NCI-H128 (cell line): ENCODE data around the gene GLOD5.

Source experiments
- DNase-seq: peaks from one replicate; lab custom pipeline; 2025; ENCODE audit not compliant: unreplicated experiment; lab: John Stamatoyannopoulos, UW

GLOD5 gene

DNA sequence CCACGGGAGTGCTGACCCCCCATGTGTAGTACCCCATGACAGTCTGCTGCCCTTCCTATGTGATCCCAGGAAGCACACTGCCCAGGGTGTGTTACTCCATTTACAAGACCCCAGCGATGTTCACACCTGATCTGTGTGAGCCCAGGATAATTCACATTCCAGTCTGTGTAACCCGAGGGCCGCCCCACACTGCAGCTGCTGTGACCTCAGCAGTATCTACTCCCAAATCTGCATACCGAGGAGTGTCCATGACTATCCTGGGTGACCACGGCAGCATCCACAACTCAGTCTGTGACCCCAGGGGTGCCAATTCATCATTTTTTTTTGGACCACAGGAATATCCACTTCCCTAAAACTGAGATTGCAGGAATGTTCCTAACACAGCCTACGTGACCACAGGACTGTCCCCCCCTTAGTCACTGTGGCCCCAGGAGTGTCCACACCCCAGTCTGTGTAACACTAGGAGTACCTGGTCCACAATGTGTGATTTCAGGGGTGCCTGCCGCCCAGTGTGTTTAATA, 7.8 kb upstream of the GLOD5 start:
- DNase-seq = no peak

DNA sequence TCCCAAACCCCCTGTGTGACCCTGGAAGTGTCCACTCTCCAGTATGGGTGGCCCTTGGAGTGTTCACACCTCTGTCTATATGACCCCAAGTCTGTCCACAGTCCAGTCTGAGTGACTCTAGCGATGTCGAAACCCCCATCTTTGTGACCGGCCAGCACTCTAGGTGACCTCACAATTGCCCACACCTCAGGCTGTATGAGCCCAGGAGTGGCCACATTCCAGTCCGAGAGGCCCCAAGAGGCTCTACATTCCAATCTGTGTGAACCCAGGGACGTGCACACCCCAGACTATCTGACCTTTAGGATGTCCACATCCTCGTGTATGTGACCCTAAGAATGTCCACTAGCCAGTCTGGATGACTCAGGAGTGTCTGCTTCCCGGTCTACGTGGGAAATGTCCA, 7.3 kb upstream of the GLOD5 start:
- DNase-seq = no peak

DNA sequence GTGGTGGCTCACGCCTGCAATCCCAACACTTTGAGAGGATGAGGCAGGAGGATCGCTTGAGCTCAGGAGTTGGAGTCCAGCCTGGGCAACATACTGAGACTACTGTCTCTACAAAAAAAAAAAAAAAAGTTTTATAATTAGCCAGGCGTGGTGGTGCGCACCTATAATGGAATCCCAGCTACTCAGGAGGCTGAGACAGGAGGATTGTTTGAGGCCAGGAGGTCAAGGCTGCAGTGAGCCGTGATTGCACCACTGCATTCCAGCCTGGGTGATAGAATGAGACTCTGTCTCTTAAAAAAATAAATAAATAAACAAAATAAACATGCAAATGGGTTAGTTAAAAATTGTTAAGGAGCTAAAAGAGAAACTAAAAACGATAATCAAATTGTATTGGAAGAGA, 7.7 kb downstream of the GLOD5 start:
- no peak for DNase-seq

DNA sequence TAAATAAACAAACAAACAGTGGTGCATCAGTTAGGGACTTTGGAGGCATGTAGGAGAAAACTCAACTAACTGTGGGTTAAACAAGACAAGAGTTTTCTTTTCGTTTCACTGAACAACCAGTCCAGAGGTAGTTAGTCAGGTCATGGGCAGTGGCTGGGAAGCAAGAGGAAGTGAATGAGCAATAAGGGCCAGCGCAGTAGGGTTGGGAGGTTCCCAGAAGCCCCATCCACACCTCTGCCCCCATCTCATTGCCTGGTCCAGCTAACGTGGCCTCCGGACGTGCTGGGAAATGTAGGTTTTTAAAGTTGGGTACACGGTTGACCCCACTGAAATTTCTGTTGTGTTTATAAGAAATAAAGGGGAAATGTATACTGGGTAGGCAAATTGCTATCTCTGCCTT, 8.7 kb downstream of the GLOD5 start:
- DNase-seq = no peak

DNA sequence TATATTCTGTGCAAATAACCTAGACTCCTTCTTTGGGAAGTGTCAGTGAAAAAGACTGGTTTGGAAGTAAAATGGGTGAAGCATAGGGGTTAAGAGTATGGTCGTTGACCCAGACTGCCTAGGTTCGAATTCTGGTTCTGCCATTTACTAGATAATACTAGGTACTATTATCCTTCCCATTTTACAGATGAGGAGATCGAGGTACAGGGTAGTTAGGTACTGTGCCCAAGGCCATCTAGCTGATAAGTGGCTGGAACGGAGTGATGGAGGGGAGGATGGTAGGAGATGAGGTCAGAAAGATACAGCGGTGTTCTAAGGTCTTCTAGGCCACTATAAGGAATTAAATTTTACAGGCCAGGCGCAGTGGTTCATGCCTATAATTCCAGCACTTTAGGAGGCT, 11.1 kb downstream of the GLOD5 start:
- no peak for DNase-seq

DNA sequence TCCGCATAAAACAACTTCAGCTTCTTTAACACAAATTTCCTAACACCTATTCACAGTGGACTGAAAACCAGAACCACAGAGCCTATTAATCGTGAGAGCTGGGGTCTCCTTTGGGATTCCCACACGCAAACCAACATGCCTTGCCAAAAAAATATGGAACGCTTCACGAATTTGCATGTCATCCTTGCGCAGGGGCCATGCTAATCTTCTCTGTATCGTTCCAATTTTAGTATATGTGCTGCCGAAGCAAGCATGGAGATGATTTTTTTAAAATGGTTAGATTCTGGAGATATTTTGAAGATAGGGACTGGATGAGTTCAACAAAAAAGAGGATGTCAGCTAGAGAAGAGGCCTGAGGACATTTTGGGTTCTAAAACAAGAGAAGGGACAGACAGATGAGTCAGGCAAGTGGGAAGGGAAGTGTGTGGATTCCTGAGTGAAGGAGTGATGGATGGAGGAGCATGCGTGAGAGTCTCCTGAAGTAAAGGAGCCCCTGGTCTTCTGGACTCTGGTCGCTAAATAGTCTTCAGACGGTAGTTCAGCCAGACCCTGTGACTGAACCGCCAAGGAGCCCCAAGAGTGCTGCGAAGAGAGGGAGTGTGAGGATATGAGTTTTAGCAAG, 15.4 kb downstream of the GLOD5 start:
- no peak for DNase-seq

DNA sequence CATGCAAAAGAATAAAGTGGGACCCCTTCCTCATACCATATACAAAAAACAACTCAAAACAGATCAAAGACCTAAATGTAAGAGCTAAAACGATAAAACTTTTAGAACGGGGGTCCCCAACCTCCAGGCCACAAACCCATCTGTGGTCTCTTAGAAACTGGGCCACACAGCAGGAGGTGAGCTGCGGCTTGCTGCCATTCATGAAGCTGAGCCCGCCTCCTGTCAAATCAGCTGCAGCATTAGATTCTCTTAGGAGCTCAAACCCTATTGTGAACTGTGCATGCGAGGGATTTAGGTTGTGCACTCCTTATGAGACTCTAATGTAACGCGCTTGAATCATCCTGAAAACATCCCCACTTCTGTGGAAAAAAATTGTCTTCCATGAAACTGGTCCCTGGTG, 17.9 kb downstream of the GLOD5 start:
- no peak for DNase-seq

DNA sequence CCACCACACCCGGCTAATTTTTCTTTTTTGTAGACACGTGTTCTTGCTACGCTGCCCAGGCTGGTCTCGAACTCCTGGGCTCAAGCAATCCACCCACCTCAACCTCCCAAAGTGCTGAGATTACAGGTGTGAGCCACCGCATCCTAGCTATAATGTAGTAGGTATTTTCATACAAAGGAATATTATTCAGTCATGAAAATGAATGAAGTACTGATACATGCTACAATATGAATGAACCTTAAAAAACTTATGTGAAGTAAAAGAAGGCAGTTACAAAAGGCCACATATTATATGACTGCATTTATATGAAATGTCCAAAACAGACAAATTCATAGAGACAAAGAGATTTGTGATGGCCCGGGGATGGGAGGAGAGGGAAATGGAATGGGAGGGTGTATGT, 20.2 kb downstream of the GLOD5 start:
- no peak for DNase-seq

DNA sequence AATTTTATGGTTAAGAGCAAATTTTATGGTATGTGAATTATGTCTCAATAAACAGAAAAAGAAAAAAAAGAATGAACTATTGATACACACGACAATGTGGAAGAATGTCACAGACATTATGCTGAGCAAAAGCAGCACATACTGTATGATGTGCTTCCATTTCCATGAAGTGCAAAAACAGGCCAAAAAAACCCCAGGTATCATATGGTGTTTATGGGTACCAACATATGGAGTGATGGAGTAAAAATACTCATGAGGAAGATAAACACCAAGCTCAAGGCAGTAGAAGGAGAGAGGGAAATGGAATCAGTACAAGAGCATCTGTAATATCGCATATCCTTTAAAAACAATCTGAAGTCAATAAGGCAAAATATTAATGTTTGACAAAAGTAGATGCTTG, 20.7 kb downstream of the GLOD5 start:
- no peak for DNase-seq

DNA sequence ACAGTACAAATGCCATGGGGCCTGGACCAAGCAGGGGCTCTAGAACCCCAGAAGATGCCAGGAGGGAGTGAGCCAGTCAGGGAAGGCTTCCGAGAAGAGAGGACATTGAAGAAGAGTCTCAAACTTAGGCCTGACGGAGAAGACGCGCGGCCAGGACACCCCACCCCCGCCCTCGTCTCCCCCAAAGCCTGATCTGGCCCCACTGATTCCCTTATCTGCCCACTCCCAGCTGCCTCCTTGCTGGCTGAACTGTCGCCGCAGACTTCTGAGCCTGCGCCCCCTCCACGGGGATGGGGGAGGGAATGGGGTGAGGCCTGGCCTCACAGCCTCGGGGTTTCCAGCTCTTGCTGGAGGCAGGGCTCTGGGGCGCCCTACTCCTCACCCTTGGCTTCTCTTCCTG, 21.2 kb downstream of the GLOD5 start:
- DNase-seq = no peak

DNA sequence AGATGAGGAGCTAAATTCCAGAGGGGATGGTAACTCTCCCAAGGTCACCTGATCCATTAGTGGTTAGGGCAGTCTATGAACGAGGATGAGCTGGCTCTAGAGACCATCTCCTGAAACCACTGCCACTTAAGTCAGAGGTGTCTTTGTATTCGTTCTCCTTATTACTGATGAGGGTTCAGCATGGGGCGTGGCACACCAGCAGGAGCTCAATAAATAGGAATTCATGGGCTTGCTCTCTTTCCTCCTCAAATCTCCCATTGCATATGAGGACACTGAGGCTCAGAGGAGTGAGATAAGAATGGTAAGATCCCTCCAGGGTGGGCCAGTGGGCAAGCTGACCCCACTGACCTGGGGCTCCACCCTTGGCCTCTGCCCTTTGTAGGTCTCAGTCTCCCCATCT, 23.2 kb downstream of the GLOD5 start:
- DNase-seq = no peak

DNA sequence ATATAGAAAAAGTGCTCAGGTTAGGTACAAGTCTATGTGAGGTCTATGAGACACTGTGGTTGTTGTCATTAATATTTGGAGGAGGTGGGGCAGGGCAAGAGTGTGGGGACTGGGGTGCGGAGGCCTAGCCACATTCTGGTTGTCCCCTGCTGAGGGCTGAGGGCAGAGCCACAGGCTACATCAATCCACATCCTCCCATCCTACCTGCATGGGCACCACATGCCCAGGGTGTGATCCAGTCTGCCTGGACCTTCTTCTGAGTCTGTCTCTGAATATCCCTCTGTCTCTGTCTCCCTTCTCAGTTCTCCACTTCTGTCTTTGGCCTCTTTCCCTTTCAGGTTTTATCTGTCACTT, 23.6 kb downstream of the GLOD5 start:
- no peak for DNase-seq

DNA sequence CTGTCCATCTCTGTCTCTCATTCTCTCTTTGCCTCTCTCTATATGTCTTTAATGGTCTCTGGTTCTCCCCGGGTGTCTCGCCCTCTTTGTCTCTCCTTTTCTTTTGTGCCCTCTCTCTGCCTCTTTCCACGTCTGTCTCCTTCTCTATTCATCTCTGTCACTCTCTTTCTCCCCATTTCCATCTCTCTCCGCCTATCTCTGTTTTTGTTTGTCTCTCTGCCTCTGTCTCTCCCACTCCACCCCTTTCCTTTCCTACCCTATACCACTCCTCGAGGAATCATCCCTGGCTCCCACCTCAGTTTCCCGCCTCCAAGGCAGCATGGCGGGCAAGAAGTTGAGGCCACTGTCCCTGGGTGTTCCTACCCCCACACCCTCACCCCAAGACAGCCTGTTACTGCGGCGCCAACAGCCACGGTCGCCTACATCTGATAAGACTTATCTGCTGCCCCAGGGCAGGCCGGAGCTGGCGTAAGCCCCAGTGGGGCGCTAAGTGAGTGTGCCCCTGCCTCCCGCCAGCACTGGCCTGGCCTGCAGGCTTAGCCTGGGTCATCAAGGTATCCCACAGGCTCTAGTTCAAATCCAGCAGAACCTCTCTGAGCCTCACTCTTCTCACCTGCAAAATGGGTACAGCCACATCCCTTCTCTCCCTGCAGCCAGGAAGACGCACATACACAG, 24.1 kb downstream of the GLOD5 start:
- no peak for DNase-seq

DNA sequence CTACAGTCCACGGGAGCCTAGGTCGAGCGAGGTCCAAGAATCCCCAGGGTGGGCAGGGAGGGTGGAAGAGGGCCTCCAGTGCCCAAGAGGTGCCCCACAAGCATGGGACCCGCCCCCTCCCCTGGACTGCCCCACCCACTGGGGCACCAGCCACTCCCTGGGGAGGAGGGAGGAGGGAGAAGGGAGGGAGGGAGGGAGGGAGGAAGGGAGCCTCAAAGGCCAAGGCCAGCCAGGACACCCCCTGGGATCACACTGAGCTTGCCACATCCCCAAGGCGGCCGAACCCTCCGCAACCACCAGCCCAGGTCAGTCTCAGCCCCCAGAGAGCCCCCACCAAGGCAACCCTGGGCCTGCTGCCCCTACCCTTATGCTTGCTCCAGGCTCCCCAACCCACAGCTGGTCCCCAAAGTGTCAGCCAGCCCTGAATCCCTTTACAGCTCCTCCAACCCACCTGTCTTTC, 24.8 kb downstream of the GLOD5 start, which contains the start of gene GATA1:
TSS of gene GATA1 (plus strand) at position 250 of the 460 bp plus-strand sequence. CDS start 4,520 bp downstream, outside the sequence.
- DNase-seq = no peak

DNA sequence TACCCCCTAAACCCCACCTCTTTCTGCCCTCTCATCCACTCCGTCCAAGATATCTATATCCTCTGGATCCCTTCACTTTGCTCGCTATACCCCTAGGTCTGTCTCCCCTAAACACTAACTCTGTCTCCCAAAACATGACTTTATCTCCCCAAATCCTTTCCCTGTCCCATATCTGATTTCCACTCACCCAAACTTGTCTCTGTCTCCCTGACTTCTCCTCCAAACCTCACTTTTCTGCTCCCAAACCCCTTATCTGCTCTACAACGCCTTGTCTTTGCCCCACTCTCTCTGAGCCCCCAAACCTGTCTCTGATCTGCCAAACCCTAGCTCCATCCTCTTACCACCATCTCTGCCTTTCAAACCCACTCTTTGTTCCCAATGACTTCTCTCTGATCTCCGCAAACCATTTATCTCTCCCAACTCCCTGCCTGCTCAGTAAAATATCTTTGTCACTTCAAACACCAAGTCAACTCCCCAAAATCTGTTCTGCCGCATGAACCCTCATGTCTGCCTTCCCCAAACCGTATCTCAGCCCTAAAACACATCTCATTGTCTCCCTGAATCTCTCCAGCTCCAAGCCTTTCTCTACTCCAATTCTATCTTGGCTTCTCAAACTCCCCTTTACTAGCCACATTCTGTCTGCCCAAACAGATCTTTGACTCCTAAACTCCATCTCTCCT, 25.4 kb downstream of the GLOD5 start:
- DNase-seq = no peak

DNA sequence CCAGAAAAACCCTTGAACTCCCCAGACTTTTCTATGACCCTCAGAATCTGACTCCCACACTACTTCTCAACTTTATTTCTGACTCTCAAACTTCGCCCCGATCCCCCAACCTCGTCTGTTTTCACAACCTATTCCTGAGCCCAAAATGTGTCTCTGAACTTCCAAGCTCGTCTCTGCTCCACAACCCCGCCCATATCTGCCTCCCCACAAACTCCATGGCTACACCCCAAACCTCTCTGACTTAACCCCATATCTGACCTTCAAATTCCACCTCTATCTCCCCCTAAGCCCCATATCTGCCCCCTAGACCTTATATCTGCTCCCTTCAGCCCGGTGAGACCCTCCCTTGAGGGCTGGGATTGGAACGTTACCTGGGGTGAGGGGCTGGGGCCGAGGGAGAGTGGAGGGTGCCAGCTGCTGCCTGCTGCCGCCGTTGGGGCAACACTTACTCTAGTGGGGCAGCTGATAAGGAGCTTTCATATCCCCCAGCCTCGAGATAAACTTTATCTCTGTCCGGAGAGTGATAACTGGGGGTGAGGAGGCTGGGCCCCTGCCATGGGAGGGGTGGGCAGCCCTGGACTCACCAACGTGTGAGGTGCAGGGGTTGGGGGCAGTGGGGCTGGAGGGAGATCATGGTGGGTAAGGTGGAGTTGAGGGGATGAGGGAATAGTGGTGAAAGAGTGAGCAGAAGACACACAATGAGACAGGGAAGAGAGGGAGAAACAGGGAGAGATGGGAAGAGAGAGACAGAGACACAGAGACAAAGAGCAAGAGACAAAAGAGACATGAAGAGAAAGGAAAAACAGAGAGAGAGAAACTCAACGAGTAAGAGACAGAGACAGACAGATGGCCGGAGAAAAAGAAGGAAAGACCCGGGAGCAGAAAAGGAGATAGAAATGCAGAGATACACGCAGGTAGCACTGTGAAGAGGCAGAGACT, 26.2 kb downstream of the GLOD5 start:
- DNase-seq = no peak

DNA sequence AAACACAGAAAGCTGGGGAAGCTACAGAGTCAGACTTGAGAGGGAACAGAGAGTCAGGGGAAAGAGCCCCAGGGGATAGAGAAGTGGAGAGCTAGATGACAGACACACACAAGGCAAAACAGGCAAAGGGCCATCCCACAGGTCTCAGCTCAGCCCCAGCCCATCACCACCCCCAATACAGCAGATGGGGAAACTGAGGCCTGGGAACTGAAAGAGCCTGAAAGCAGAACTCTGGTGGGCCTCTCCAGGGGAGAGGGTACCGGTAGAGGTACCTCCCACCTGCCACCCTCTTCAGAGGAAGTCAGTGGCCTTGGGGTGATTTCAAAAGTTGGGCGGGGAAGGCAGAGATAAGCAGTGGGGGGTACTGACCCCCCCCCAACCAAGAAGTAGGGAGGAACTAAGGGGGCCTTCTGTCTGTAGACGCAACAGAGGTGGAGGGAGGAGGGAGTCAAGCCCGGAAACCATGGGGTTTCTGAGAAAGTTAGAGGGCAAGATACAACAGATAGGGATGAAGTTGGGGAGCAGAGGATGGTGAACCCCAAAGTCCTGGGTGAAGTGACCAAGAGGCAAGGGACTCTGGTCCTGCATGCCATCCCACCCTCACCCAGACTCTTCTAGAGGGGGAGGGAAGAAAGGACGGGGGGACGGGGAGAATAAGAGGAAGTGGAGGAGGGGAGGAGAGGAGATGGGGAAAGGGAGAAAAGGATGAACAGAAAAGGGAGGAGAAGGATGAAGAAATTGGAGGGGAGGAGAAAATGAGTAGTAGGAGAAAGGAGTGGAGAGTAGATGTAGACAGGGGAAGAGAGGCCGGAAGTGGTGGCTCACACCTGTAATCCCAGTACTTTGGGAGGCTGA, 28.0 kb downstream of the GLOD5 start:
- no peak for DNase-seq

DNA sequence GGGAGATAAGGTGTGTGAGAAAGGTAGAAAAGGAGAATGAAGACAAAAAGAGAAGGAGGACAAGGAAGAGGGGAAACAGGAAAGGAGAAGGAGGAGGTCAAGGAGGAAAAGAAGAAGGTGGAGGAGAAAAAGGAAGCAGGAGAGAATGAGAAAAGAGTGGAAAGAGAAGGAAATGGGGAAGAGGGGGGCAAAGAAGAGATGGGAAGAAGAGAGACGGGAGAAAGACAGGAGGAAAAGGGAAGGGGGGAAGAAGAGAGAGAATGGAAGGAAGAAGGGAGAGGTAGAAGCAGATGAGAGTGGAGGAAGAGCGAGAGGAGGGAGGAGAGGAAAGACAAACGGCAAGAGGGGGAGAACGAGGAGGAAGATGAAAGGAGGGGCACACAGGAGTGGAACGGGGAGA, 28.9 kb downstream of the GLOD5 start:
- DNase-seq = no peak

DNA sequence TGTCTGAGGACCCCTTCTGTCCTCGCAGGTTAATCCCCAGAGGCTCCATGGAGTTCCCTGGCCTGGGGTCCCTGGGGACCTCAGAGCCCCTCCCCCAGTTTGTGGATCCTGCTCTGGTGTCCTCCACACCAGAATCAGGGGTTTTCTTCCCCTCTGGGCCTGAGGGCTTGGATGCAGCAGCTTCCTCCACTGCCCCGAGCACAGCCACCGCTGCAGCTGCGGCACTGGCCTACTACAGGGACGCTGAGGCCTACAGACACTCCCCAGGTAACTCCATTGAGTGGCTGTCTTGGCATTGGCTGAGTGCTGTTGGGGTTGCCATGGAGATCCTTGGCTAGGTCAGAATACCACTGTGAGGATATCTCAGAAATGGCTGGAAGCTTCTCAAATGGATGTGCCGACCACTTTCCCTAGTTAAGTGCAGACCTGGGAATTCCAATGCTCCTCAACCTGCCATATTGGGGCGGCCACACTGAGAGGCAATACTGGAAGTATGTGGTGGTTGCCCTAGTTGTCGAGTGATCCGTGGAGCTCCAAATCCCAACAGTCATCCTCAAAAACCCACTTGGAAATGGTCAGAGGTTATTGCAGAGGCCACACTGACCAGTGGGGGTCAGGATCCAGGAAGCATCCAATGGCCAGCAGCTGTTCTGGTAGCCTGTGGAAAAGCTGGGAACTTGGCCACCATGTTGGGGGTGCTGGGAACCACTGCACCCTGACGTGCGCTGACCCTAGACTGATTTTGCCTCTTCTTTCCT, 29.7 kb downstream of the GLOD5 start:
- DNase-seq = no peak
